ENCODE measurements around the gene GP9.

GP9 gene

GRCh38 chr3:129028866-129029265 is 31.7 kb upstream of the GP9 start:
- no peak for DNase-seq (ENCODE audit: low read depth, low spot score)

GRCh38 chr3:129030611-129031010 is 30.0 kb upstream of the GP9 start:
- no peak for DNase-seq (ENCODE audit: low read depth, low spot score)

GRCh38 chr3:129031476-129032215 is 28.9 kb upstream of the GP9 start:
- DNase-seq (ENCODE audit: low read depth, low spot score) = no peak

DNA sequence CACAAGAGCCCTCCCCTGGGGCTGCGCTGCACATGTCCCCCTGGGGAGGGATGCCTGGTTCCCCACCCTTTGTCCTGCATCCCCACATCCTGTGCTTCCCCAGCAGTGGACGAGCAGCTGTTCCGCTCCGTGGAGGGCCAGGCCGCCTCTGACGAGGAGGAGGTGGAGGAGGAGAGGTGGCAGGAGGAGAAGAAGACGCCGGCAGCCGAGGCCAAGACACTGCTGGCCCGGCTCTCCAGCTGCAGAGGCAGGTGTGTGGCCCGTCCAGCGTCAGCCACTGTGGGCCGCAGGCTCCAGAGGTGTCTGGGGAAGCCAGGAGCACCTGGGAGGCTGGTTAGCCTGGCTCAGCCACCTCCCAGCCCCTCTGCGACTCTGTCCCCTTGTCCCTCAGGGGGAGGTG is 27.9 kb upstream of the GP9 start:
- DNase-seq (ENCODE audit: low read depth, low spot score) = no peak

- DNase-seq (ENCODE audit: low read depth, low spot score) = no peak
Measured at GRCh38 chr3:129033151-129033550, 27.4 kb upstream of the GP9 start.

DNA sequence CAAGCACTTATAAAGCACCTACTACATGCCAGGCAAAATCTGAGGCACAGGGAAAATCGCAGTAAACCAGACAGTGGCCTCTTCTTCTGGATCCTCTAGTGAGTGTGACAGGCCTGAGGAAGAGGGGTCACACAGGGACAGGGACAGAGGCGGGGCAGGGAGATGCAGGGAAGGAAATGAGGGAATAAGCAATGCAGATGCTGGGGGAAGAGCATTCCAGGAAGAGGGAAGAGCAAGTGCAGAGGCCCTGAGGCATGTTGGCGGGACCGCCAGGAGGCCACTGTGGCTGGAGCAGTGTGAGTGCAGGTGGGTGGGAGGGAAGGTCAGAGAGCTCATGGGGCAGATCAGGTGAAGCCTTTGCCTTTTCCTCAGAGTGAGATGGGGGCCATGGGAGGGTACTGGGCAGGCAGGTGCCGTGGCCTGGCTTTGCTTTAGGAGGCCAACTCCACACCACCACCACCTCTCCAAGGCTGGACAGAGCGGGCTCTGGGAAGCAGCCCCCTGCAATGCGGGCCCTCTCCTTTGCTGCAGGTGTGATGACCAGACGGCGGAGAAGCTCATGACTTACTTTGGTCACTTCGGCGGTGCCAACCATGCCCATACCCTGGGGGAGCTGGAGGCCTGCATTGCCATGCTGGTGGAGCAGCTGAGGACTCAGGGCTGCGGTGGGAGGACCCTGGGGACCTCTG is 26.8 kb upstream of the GP9 start:
- DNase-seq (ENCODE audit: low read depth, low spot score) = no peak

GRCh38 chr3:129034642-129035041 is 25.9 kb upstream of the GP9 start:
- no peak for DNase-seq (ENCODE audit: low read depth, low spot score)

GRCh38 chr3:129035360-129036221 is 25.0 kb upstream of the GP9 start:
- DNase-seq (ENCODE audit: low read depth, low spot score) = no peak

GRCh38 chr3:129036222-129037092 is 24.1 kb upstream of the GP9 start:
- no peak for DNase-seq (ENCODE audit: low read depth, low spot score)

GRCh38 chr3:129037093-129037419 is 23.5 kb upstream of the GP9 start:
- DNase-seq (ENCODE audit: low read depth, low spot score) = no peak

DNA sequence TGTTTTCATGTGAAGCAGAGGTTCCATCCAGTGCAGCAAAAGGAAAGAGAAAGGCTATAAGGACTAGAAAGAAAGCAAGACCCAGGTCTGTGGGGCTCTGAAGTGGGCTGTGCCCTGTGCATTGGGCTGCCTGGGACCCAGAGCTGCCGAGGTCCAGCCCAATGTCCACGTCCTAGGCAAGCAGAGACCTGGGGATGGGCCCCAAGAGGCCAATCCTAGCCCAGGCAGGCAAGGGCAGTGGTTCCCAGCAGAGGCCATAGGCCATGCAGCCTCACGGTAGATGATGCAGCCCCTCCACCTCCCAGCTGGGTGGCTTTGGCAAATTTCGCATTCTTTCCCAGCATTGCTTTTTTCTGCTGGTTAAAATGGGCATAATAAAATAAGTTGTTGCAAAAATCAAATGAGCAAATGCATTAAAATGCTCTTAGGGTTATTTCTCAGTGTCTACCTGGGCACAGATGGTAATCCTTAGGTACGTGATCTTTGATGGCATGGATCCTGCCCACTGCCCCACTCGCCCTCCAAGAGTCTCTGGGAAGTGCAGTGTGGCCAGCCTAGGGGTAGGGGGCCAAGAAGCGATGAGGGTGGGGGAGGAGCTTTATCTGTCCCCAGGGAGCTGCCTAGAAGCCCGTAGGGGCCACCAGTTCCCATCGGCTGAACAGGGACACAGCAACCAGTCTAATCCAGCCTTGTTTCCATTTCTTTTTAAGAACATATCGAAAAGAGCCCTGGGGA is 22.3 kb upstream of the GP9 start:
- no peak for DNase-seq (ENCODE audit: low read depth, low spot score)

DNA sequence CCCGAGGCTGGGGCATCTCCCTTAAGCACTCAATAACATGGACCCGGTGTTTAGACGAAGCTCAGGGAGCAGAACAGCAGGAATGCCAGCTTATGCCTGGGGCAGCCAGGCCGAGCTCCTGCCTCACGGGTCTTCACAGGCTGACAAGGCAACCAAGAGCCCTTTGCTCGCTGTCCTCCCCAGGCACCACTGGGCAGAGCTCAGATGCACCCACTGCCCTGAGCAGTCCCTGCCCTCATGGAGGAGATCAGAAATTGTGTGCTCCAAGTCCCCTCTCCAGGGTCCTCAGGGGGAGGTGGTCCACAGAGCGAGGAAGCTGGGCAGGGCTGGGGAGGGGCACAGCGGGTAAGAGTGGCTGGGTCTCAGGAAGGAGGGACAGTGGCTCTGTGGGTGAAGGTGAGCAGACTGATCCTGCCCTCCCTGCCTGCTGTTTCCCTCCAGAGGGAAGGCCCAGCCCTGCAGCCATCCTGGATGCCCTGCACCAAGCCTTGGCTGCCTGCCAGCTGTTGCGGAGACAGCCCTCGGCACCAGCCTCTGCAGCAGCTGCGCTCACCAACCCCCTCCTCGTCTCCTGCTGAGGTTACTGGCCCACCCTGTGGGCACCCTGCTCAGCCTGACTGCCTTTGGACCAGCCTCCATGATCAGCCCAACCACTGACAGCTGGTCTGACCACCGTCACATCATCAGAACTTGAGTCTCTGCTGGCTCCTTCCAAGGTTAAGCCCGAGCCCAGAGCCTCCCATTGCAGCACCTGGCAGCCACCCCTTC is 21.1 kb upstream of the GP9 start:
- DNase-seq (ENCODE audit: low read depth, low spot score) = no peak

DNA sequence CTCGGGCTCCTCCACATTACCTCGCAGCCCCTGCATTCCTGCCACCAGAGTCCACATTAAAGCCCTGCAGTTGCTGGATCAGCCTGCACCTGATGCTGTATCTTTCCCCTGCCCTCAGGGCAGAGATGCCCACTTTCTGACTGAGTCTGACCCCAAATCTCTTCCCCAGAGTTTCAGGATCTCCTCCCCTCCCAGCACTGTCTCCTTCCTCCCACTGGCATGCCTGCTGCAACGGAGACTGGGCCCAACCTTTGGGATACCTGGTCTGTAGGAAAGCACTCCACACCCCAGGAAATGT is 20.6 kb upstream of the GP9 start:
- DNase-seq (ENCODE audit: low read depth, low spot score) = no peak

- no peak for DNase-seq (ENCODE audit: low read depth, low spot score)
Measured at GRCh38 chr3:129040579-129041300, 19.8 kb upstream of the GP9 start.

GRCh38 chr3:129045675-129046036 is 14.9 kb upstream of the GP9 start:
- DNase-seq (ENCODE audit: low read depth, low spot score) = peak; percentile 56

- peak; percentile 66 for DNase-seq (ENCODE audit: low read depth, low spot score)
Measured at GRCh38 chr3:129046037-129046731, 14.4 kb upstream of the GP9 start.

- DNase-seq (ENCODE audit: low read depth, low spot score) = no peak
Measured at GRCh38 chr3:129046732-129047552, 13.6 kb upstream of the GP9 start.

GRCh38 chr3:129047553-129047839 is 13.1 kb upstream of the GP9 start:
- no peak for DNase-seq (ENCODE audit: low read depth, low spot score)
